ENCODE results near the gene IL1RAPL2.

The IL1RAPL2 gene

GRCh38 chrX:105226499-105226898 is 660.5 kb downstream of the IL1RAPL2 start:
- ATAC-seq, result no peak
- no peak for TF ChIP-seq POU6F1 (CRISPR knock-in tag; IDR thresholded peaks at IDR 0.05; ENCODE audit: borderline replicate concordance, low read depth)

DNA sequence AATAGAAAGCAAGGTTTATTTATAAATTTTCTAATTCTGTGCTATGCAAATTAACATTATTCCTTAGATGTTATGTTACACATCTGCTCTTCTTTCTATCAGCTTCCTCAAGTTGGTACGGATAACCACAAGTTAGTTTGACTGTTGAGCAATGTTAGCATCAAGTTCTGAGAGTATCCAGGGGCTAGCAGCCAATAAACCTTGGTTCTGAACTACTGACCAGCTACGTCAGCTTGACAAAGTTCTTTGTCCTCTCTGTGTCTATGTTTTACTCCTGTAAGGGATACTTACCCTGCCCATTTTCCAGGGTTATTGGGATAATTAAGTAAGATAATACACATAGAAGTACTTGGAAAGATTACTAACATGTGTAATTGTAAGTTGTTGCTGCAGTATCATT is 662.6 kb downstream of the IL1RAPL2 start:
- no peak for ATAC-seq
- no peak for TF ChIP-seq ZNF565 (CRISPR knock-in tag; conservative IDR thresholded peaks at IDR 0.05; ENCODE audit: low read depth)
- no peak for TF ChIP-seq GLIS3 (CRISPR knock-in tag; IDR thresholded peaks at IDR 0.05)
- no peak for TF ChIP-seq TCF4 (CRISPR knock-in tag; IDR thresholded peaks at IDR 0.05; ENCODE audit: borderline replicate concordance)
- TF ChIP-seq, protein P1, sequence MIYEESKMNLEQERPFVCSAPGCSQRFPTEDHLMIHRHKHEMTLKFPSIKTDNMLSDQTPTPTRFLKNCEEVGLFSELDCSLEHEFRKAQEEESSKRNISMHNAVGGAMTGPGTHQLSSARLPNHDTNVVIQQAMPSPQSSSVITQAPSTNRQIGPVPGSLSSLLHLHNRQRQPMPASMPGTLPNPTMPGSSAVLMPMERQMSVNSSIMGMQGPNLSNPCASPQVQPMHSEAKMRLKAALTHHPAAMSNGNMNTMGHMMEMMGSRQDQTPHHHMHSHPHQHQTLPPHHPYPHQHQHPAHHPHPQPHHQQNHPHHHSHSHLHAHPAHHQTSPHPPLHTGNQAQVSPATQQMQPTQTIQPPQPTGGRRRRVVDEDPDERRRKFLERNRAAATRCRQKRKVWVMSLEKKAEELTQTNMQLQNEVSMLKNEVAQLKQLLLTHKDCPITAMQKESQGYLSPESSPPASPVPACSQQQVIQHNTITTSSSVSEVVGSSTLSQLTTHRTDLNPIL (CRISPR knock-in tag; IDR thresholded peaks at IDR 0.05; ENCODE audit: low read depth), result no peak
- TF ChIP-seq TSHZ2 (CRISPR knock-in tag; IDR thresholded peaks at IDR 0.05), result no peak
- no peak for TF ChIP-seq ZFP30 (CRISPR knock-in tag; IDR thresholded peaks at IDR 0.05)
- TF ChIP-seq BACH2 (CRISPR knock-in tag; IDR thresholded peaks at IDR 0.05; ENCODE audit: borderline replicate concordance), result no peak
- no peak for TF ChIP-seq ISL1 (CRISPR knock-in tag; IDR thresholded peaks at IDR 0.05)
- no peak for TF ChIP-seq RARB (CRISPR knock-in tag; IDR thresholded peaks at IDR 0.05)
- TF ChIP-seq ARNTL (CRISPR knock-in tag; IDR thresholded peaks at IDR 0.05; ENCODE audit: borderline replicate concordance, low read depth), result no peak
- no peak for TF ChIP-seq TOX (CRISPR knock-in tag; IDR thresholded peaks at IDR 0.05; ENCODE audit: borderline replicate concordance)
- no peak for TF ChIP-seq ZNF70 (CRISPR knock-in tag; IDR thresholded peaks at IDR 0.05)
- TF ChIP-seq OSR1 (CRISPR knock-in tag; IDR thresholded peaks at IDR 0.05), result no peak
- TF ChIP-seq ZC3H10 (CRISPR knock-in tag; IDR thresholded peaks at IDR 0.05), result no peak

- TF ChIP-seq, protein P2, sequence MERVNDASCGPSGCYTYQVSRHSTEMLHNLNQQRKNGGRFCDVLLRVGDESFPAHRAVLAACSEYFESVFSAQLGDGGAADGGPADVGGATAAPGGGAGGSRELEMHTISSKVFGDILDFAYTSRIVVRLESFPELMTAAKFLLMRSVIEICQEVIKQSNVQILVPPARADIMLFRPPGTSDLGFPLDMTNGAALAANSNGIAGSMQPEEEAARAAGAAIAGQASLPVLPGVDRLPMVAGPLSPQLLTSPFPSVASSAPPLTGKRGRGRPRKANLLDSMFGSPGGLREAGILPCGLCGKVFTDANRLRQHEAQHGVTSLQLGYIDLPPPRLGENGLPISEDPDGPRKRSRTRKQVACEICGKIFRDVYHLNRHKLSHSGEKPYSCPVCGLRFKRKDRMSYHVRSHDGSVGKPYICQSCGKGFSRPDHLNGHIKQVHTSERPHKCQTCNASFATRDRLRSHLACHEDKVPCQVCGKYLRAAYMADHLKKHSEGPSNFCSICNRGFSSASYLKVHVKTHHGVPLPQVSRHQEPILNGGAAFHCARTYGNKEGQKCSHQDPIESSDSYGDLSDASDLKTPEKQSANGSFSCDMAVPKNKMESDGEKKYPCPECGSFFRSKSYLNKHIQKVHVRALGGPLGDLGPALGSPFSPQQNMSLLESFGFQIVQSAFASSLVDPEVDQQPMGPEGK (CRISPR knock-in tag; IDR thresholded peaks at IDR 0.05; ENCODE audit: borderline replicate concordance), result no peak
- TF ChIP-seq ESRRG (CRISPR knock-in tag; IDR thresholded peaks at IDR 0.05), result no peak
- TF ChIP-seq TOX (CRISPR knock-in tag; IDR thresholded peaks at IDR 0.05; ENCODE audit: borderline replicate concordance), result no peak
- TF ChIP-seq CSDC2 (CRISPR knock-in tag; IDR thresholded peaks at IDR 0.05), result no peak
- TF ChIP-seq ARNTL (CRISPR knock-in tag; IDR thresholded peaks at IDR 0.05; ENCODE audit: borderline replicate concordance, low read depth), result no peak
- no peak for TF ChIP-seq ZNF8 (CRISPR knock-in tag; IDR thresholded peaks at IDR 0.05)
- TF ChIP-seq ZC3H10 (CRISPR knock-in tag; IDR thresholded peaks at IDR 0.05), result no peak
- no peak for TF ChIP-seq ZNF70 (CRISPR knock-in tag; IDR thresholded peaks at IDR 0.05)
- TF ChIP-seq, protein P3, sequence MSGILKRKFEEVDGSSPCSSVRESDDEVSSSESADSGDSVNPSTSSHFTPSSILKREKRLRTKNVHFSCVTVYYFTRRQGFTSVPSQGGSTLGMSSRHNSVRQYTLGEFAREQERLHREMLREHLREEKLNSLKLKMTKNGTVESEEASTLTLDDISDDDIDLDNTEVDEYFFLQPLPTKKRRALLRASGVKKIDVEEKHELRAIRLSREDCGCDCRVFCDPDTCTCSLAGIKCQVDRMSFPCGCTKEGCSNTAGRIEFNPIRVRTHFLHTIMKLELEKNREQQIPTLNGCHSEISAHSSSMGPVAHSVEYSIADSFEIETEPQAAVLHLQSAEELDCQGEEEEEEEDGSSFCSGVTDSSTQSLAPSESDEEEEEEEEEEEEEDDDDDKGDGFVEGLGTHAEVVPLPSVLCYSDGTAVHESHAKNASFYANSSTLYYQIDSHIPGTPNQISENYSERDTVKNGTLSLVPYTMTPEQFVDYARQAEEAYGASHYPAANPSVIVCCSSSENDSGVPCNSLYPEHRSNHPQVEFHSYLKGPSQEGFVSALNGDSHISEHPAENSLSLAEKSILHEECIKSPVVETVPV (CRISPR knock-in tag; IDR thresholded peaks at IDR 0.05), result no peak
- no peak for TF ChIP-seq PPARA (CRISPR knock-in tag; IDR thresholded peaks at IDR 0.05; ENCODE audit: borderline replicate concordance)
- no peak for TF ChIP-seq ISL1 (CRISPR knock-in tag; IDR thresholded peaks at IDR 0.05)
- TF ChIP-seq, protein P1 (CRISPR knock-in tag; IDR thresholded peaks at IDR 0.05; ENCODE audit: low read depth), result no peak
- TF ChIP-seq ZFP3 (CRISPR knock-in tag; IDR thresholded peaks at IDR 0.05), result no peak
- TF ChIP-seq OSR1 (CRISPR knock-in tag; IDR thresholded peaks at IDR 0.05), result no peak
- TF ChIP-seq TSHZ2 (CRISPR knock-in tag; IDR thresholded peaks at IDR 0.05), result no peak
- TF ChIP-seq ZFP30 (CRISPR knock-in tag; IDR thresholded peaks at IDR 0.05), result no peak
- TF ChIP-seq POU6F1 (CRISPR knock-in tag; IDR thresholded peaks at IDR 0.05; ENCODE audit: borderline replicate concordance, low read depth), result no peak
- no peak for TF ChIP-seq BACH2 (CRISPR knock-in tag; IDR thresholded peaks at IDR 0.05; ENCODE audit: borderline replicate concordance)
- no peak for TF ChIP-seq GLIS3 (CRISPR knock-in tag; IDR thresholded peaks at IDR 0.05)
- no peak for TF ChIP-seq TCF4 (CRISPR knock-in tag; IDR thresholded peaks at IDR 0.05; ENCODE audit: borderline replicate concordance)
- ATAC-seq, result no peak
These were observed 663.1 kb downstream of the IL1RAPL2 start for GRCh38 chrX:105229146-105229545.
